Transverse colon (tissue), 4 donors: ENCODE data around the gene IFI27L1. TPM values are rescaled to one million over a fixed set of nuclear protein-coding genes. Genes with fewer than 3 reads are reported as not detected.

Experiments
- DNase-seq: peaks from one replicate; pipeline ENCODE4 v3.0.0-alpha.2; 2019
- H3K27ac ChIP-seq, 4 donors: fragments of 200-600 bp; sonication (generic); 2 replicates each; pipeline ENCODE4 v1.5.1; 2016 to 2018; ENCODE audit warnings: inconsistent platforms in 4 of 4
- H3K27me3 ChIP-seq: fragments of 200-600 bp; sonication (generic); 2 replicates; pipeline ENCODE4 v1.5.1; 2017; ENCODE audit warnings: inconsistent platforms
- H3K36me3 ChIP-seq, 4 donors: fragments of 200-600 bp; sonication (generic); 2 replicates each; pipeline ENCODE4 v1.5.1; 2017 to 2019; ENCODE audit warnings: inconsistent platforms in 4 of 4
- H3K4me1 ChIP-seq, 4 donors: fragments of 200-600 bp; sonication (generic); 2 replicates each; pipeline ENCODE4 v1.5.1; 2017 to 2020; ENCODE audit warnings: inconsistent platforms in 4 of 4
- H3K4me3 ChIP-seq, 4 donors: fragments of 200-600 bp; sonication (generic); 1 replicate in 1 of 4; 2 replicates in 3 of 4; pipeline versions ENCODE4 v1.5.1 to v1.6.1; 2017 to 2019; ENCODE audit warnings: inconsistent platforms in 4 of 4
- H3K9me3 ChIP-seq, 2 donors: fragments of 200-600 bp; sonication (generic); 2 replicates each; pipeline ENCODE4 v1.5.1; 2017 to 2019; ENCODE audit warnings: inconsistent platforms in 2 of 2
- CTCF ChIP-seq, 5 experiments: fragments of 200-600 bp in 3 of 5; fragments of 450-650 bp in 2 of 5; sonication (generic) in 3 of 5; IDR thresholded peaks; 1 replicate in 2 of 5; 2 replicates in 3 of 5; pipeline ENCODE4 v1.5.1; 2016 to 2017; ENCODE audit warnings: antibody characterized with exemption in 5 of 5, inconsistent platforms in 3 of 5, mild to moderate bottlenecking in 2 of 5, moderate library complexity in 1 of 5
- EP300 ChIP-seq: sonication (generic); formaldehyde crosslinking; IDR thresholded peaks from one replicate; pipeline ENCODE4 v1.6.1; 2017; ENCODE audit warnings: antibody characterized with exemption, low read depth
- POLR2A ChIP-seq: fragments of 450-650 bp; IDR thresholded peaks from one replicate; pipeline ENCODE4 v1.6.1; 2016; ENCODE audit warnings: antibody characterized with exemption, mild to moderate bottlenecking, moderate library complexity
- POLR2AphosphoS5 ChIP-seq, 3 donors: sonication (generic); formaldehyde crosslinking; IDR thresholded peaks; one replicate each; pipeline ENCODE4 v1.6.1; 2016; ENCODE audit warnings: antibody characterized with exemption in 3 of 3
- WGBS, 2 donors: methylation state at CpG; one replicate each; pipeline ENCODE4 v1.1.5; 2018; ENCODE audit warnings: low coverage in 1 of 2; 5-methylcytosine and 5-hydroxymethylcytosine counted together
- in situ Hi-C, 4 donors: fragments of 200-750 bp; cut with MboI; loops; one replicate each; pipeline versions ENCODE4 v1.15.0 to v1.15.1; 2017; ENCODE audit warnings: low sequenced_read_pairs in 3 of 4, low pct_ligation_motif_present in 1 of 4, low pct_unique_long_range_greater_than_20kb in 1 of 4
- intact Hi-C: fragments of 100-400 bp; cut with DNase I; formaldehyde crosslinking; loops from one replicate; pipeline ENCODE4 v1.15.1; 2023; ENCODE audit warnings: low total_unique reads
- total RNA-seq, 4 donors: library from RNA; depleted of rRNA; stranded (reverse); fragments of >200 nt; gene quantifications; one replicate each; pipeline ENCODE4 v1.1.0, GENCODE V29; 2016

The IFI27L1 gene
- total RNA-seq, 4 donors from 2014 or later, result 12.3 to 21.3 (median 17.9) TPM; not detected in 1

GRCh38 chr14:94037954-94038353 is 43.2 kb upstream of the IFI27L1 start:
- no peaks in the 10 kb centered on the region for H3K9me3 ChIP-seq
- no peaks in the 10 kb centered on the region for H3K4me1 ChIP-seq
- DNase-seq, result no peak
- H3K27me3 ChIP-seq, result no peaks in the 10 kb centered on the region
- no peak overlapping the region for H3K27ac ChIP-seq
- 90% methylated on average over 9 of the region's 9 CpGs; no CpG with 5 or more reads in 1 of the 2 donors for WGBS, 2 donors
- TF ChIP-seq EP300, result no peak
- no peak for TF ChIP-seq CTCF (IDR thresholded peaks at IDR 0.05)
- TF ChIP-seq POLR2A, result no peak
- TF ChIP-seq POLR2AphosphoS5 (IDR thresholded peaks at IDR 0.05), result no peak
- no peaks in the 10 kb centered on the region for H3K36me3 ChIP-seq
- H3K4me3 ChIP-seq, result no peak overlapping the region
- intact Hi-C loops, result loop anchor here (5.0 kb wide), 1 partner anchor 99 kb away; no protein-coding TSS in a partner anchor
- in situ Hi-C loops, result loop anchor here in 3 of 4 donors (5.0 to 10.0 kb wide), 2 partner anchors 97 to 99 kb away; no protein-coding TSS in a partner anchor

- Histone ChIP-seq H3K4me1 (no peaks in the 10 kb centered on the region), H3K27ac (no peak overlapping the region), H3K4me3 (no peak overlapping the region), H3K9me3 (no peaks in the 10 kb centered on the region), H3K27me3 (no peaks in the 10 kb centered on the region), H3K36me3 (no peaks in the 10 kb centered on the region)
- no peak for TF ChIP-seq POLR2AphosphoS5 (IDR thresholded peaks at IDR 0.05)
- no peak for TF ChIP-seq CTCF (IDR thresholded peaks at IDR 0.05)
- TF ChIP-seq POLR2A, result no peak
- no peak for TF ChIP-seq EP300
- in situ Hi-C loops, result loop anchor here in 3 of 4 donors (5.0 to 10.0 kb wide), 2 partner anchors 96 to 99 kb away; no protein-coding TSS in a partner anchor
- 81 to 100% methylated on average over 1 to 7 of the region's 7 CpGs for WGBS, 2 donors
- no peak for DNase-seq
- intact Hi-C loops, result loop anchor here (5.0 kb wide), 1 partner anchor 99 kb away; no protein-coding TSS in a partner anchor
Observed at GRCh38 chr14:94038510-94038909, 42.6 kb upstream of the IFI27L1 start.

GRCh38 chr14:94038921-94039629 is 42.0 kb upstream of the IFI27L1 start:
- TF ChIP-seq POLR2A, result no peak
- no peak for TF ChIP-seq CTCF (IDR thresholded peaks at IDR 0.05)
- TF ChIP-seq POLR2AphosphoS5 (IDR thresholded peaks at IDR 0.05), result no peak
- no peak for TF ChIP-seq EP300
- no peak for DNase-seq
- H3K36me3 ChIP-seq, result no peaks in the 10 kb centered on the region
- no peak overlapping the region for H3K4me3 ChIP-seq
- H3K27me3 ChIP-seq, result no peaks in the 10 kb centered on the region
- no peaks in the 10 kb centered on the region for H3K9me3 ChIP-seq
- H3K27ac ChIP-seq, result no peak overlapping the region
- no peaks in the 10 kb centered on the region for H3K4me1 ChIP-seq
- intact Hi-C loops (loop anchor here (5.0 kb wide), 1 partner anchor 98 kb away; no protein-coding TSS in a partner anchor), in situ Hi-C loops (loop anchor here in 3 of 4 donors (5.0 to 10.0 kb wide), 2 partner anchors 96 to 98 kb away; no protein-coding TSS in a partner anchor)
- WGBS, 2 donors, result 91% methylated on average over 11 of the region's 11 CpGs; no CpG with 5 or more reads in 1 of the 2 donors

GRCh38 chr14:94040247-94040646 is 40.9 kb upstream of the IFI27L1 start:
- TF ChIP-seq POLR2AphosphoS5 (IDR thresholded peaks at IDR 0.05), result no peak
- no peak for TF ChIP-seq EP300
- TF ChIP-seq CTCF (IDR thresholded peaks at IDR 0.05), result no peak
- TF ChIP-seq POLR2A, result no peak
- H3K4me1 ChIP-seq, result no peaks in the 10 kb centered on the region
- H3K27me3 ChIP-seq, result no peaks in the 10 kb centered on the region
- intact Hi-C loops (no loop called here), in situ Hi-C loops (loop anchor here in 1 of 4 donors (5.0 kb wide), 1 partner anchor 97 kb away; no protein-coding TSS in a partner anchor)
- H3K4me3 ChIP-seq, result no peak overlapping the region
- no peaks in the 10 kb centered on the region for H3K9me3 ChIP-seq
- no peak for DNase-seq
- H3K36me3 ChIP-seq, result no peaks in the 10 kb centered on the region
- H3K27ac ChIP-seq, result no peak overlapping the region
- 80 to 94% methylated on average over 1 to 5 of the region's 5 CpGs for WGBS, 2 donors
